Measurements from ENCODE around the gene AGFG1. TPM values are rescaled to one million over a fixed set of nuclear protein-coding genes. Genes with fewer than 3 reads are reported as not detected.
"Not testable (repeated sequence)": the region's sequence is repeated elsewhere in the genome, so short reads cannot be mapped to it uniquely, and the experiment has no call there.

AGFG1 gene
- total RNA-seq, 4 donors from 2014 or later, result 50.0 to 69.2 (median 58.9) TPM

DNA sequence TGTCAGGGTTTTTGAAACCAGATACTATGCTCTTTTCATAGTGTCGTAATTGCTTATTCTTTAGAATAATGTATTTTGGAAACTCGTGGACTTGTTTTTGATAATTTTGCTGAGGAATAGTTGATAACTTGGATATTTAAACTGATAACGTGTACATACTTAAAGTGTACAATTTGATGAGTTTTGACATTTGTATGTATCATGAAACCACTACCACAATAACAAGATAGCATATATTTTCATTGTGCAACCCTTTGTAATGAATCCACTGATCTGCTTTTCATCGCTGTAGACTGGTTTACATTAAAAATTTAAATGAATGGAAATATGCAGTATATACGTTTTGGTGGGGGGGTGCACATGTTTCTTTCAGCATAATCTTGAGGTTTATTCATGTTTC lies 45.8 kb downstream of the AGFG1 start:
- H3K4me1 ChIP-seq, result peaks cover 14 to 21% of the 10 kb centered on the region in 2 donors
- no peak for DNase-seq
- 91 to 93% methylated on average over 5 of the region's 5 CpGs for WGBS, 2 donors

DNA sequence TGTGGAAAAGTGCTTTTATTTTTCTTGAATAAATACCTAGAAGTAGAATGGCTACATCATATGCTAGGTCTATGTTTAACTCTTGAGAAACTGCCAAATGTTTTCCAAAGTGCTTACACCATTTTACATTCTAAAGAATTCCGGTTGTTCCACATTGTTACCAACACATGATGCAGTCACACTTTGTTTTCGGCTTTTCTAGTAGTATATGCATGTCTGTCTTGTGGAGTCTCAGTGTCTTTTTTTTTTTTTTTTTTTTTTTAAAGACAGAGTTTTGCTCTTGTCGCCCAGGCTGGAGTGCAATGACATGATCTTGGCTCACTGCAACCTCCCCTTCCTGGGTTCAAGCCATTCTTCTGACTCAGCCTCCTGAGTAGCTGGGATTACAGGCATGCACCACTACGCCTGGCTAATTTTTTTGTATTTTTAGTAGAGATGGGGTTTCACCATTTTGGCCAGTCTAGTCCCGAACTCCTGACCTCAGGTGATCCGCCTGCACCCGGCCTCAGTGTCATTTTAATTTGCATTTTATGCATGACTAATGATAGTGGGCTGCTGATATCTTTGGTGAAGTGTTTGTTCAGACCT lies 46.4 kb downstream of the AGFG1 start:
- WGBS, 2 donors, result 71 to 72% methylated on average over 7 of the region's 7 CpGs
- intact Hi-C loops (cut with DNase I); H3K36me3 ChIP-seq; H3K4me3 ChIP-seq (replicated peaks in 1 of 3); H3K27me3 ChIP-seq; DNase-seq; H3K9me3 ChIP-seq; H3K27ac ChIP-seq: not testable (repeated sequence)
- peaks cover 11 to 17% of the 10 kb centered on the region in 2 donors for H3K4me1 ChIP-seq

More for the DNA sequence above, 45.8 kb downstream of the AGFG1 start:
- H3K27ac ChIP-seq, result no peak overlapping the region
- intact Hi-C loops (cut with DNase I), result no loop called here
- H3K36me3 ChIP-seq, result no peaks in the 10 kb centered on the region
- H3K4me3 ChIP-seq (replicated peaks in 1 of 3), result no peak overlapping the region
- TF ChIP-seq POLR2A (IDR thresholded peaks at IDR 0.05), result no peak
- TF ChIP-seq, protein P1, sequence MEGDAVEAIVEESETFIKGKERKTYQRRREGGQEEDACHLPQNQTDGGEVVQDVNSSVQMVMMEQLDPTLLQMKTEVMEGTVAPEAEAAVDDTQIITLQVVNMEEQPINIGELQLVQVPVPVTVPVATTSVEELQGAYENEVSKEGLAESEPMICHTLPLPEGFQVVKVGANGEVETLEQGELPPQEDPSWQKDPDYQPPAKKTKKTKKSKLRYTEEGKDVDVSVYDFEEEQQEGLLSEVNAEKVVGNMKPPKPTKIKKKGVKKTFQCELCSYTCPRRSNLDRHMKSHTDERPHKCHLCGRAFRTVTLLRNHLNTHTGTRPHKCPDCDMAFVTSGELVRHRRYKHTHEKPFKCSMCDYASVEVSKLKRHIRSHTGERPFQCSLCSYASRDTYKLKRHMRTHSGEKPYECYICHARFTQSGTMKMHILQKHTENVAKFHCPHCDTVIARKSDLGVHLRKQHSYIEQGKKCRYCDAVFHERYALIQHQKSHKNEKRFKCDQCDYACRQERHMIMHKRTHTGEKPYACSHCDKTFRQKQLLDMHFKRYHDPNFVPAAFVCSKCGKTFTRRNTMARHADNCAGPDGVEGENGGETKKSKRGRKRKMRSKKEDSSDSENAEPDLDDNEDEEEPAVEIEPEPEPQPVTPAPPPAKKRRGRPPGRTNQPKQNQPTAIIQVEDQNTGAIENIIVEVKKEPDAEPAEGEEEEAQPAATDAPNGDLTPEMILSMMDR (IDR thresholded peaks at IDR 0.05), result no peak
- H3K9me3 ChIP-seq, result no peaks in the 10 kb centered on the region
- no peaks in the 10 kb centered on the region for H3K27me3 ChIP-seq

GRCh38 chr2:227521178-227521577 lies 49.2 kb downstream of the AGFG1 start:
- H3K9me3 ChIP-seq; H3K27ac ChIP-seq; H3K27me3 ChIP-seq; DNase-seq; intact Hi-C loops (cut with DNase I); H3K4me3 ChIP-seq (replicated peaks in 1 of 3); H3K36me3 ChIP-seq: not testable (repeated sequence)
- H3K4me1 ChIP-seq, result peaks cover 10% of the 10 kb centered on the region in 2 donors
- 95 to 100% methylated on average over 3 of the region's 3 CpGs for WGBS, 2 donors

DNA sequence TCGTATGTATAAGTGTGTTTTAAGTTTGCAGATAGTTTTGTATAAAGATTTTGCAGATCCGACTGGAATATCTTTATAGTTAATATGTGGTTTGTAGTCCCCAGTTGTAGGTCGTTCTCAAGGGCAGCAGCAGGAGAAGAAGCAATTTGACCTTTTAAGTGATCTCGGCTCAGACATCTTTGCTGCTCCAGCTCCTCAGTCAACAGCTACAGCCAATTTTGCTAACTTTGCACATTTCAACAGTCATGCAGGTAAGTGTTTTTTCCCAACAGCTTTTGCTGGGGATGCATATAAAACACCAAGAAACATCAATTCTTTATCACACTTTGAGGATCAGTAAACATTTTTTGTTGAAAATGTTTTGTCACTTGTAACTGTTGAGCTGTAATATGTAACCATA lies 52.7 kb downstream of the AGFG1 start:
- no peak overlapping the region for H3K27ac ChIP-seq
- peaks cover 0 to 8% of the 10 kb centered on the region in 2 donors for H3K36me3 ChIP-seq
- intact Hi-C loops (cut with DNase I), result no loop called here
- H3K9me3 ChIP-seq, result no peaks in the 10 kb centered on the region
- H3K4me1 ChIP-seq, result no peaks in the 10 kb centered on the region
- no peak for TF ChIP-seq POLR2A (IDR thresholded peaks at IDR 0.05)
- TF ChIP-seq, protein P1 (IDR thresholded peaks at IDR 0.05), result no peak
- WGBS, 2 donors, result 80 to 86% methylated on average over 4 of the region's 4 CpGs
- H3K27me3 ChIP-seq, result no peaks in the 10 kb centered on the region
- DNase-seq, result no peak
- no peak overlapping the region for H3K4me3 ChIP-seq (replicated peaks in 1 of 3)

GRCh38 chr2:227527351-227527750 lies 55.4 kb downstream of the AGFG1 start:
- no peaks in the 10 kb centered on the region for H3K27me3 ChIP-seq
- no peak overlapping the region for H3K27ac ChIP-seq
- no peak for DNase-seq
- intact Hi-C loops (cut with DNase I), result no loop called here
- H3K36me3 ChIP-seq, result peaks cover 5 to 8% of the 10 kb centered on the region in 2 donors
- TF ChIP-seq, protein P1 (IDR thresholded peaks at IDR 0.05), result no peak
- TF ChIP-seq POLR2A (IDR thresholded peaks at IDR 0.05), result no peak
- no peaks in the 10 kb centered on the region for H3K4me1 ChIP-seq
- 96 to 97% methylated on average over 2 of the region's 2 CpGs for WGBS, 2 donors
- no peaks in the 10 kb centered on the region for H3K9me3 ChIP-seq
- H3K4me3 ChIP-seq (replicated peaks in 1 of 3), result no peak overlapping the region

- WGBS, 2 donors, result 72 to 90% methylated on average over 1 of the region's 1 CpG
- DNase-seq, result no peak
- H3K36me3 ChIP-seq, result peaks cover 5 to 9% of the 10 kb centered on the region in 2 donors
- H3K4me3 ChIP-seq (replicated peaks in 1 of 3), result no peak overlapping the region
- no peaks in the 10 kb centered on the region for H3K27me3 ChIP-seq
- H3K27ac ChIP-seq, result no peak overlapping the region
- intact Hi-C loops (cut with DNase I), result no loop called here
- no peaks in the 10 kb centered on the region for H3K9me3 ChIP-seq
- no peaks in the 10 kb centered on the region for H3K4me1 ChIP-seq
- TF ChIP-seq POLR2A (IDR thresholded peaks at IDR 0.05), result no peak
- TF ChIP-seq, protein P1 (IDR thresholded peaks at IDR 0.05), result no peak
Measured at GRCh38 chr2:227528803-227529202, 56.8 kb downstream of the AGFG1 start.
